A549 treated with ZK216348 at 1 μM for 4 hours (cell line): ENCODE data around the gene ABHD4. TPM values are rescaled to one million over a fixed set of nuclear protein-coding genes. Genes with fewer than 3 reads are reported as not detected.

Experiments
- total RNA-seq: library from RNA; stranded (reverse); fragments of 200-300 nt; extraction: Qiagen RNA extraction; gene quantifications from 5 replicates; pipeline ENCODE4 v1.2.3, GENCODE V29; 2022; ENCODE audit warnings: low read depth

ABHD4 gene, protein sequence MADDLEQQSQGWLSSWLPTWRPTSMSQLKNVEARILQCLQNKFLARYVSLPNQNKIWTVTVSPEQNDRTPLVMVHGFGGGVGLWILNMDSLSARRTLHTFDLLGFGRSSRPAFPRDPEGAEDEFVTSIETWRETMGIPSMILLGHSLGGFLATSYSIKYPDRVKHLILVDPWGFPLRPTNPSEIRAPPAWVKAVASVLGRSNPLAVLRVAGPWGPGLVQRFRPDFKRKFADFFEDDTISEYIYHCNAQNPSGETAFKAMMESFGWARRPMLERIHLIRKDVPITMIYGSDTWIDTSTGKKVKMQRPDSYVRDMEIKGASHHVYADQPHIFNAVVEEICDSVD
- 48.1 to 56.1 TPM (median 52.9 TPM) in 5 replicates for total RNA-seq

DNA sequence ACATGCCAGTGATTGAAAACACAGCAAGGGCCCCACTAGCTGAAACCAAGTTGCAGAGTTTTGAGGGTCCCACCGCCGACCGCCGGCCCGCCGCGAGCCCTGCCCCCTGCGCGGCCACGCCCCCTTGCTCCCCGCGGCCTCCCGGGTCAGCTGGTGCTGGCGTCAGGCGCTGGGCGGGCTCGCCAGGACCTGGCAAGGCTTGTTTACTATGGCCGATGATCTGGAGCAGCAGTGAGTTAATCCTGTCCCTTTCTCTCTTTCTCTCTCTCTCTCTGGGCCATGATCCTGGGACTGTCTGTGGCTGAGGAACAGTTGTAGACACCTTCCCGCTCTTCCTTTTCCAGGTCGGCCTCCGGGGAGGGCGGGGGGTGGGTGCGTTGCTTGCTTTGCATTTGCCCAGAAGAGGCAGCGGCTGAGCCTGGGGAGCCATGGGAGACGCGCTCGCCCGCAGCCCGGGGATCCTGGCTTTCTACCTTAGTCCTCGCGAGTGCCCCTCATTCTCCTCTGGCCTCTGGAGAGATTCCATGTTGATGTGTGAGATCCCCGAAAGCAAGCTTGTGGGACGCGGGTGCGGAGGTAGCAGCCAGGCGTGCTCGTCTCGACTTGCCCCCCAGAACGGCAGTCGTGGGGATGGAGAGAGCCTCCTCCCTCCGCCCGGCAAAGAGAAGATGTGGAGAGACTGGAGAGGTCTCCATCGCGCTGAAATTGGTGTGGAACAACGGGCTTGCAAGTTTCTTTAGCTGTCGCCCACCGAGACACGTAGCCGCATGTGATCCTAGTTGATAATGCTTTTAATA, at the start of gene ABHD4:
TSS of gene ABHD4 (plus strand) at position 202 of the 797 bp plus-strand sequence. CDS start at position 209, 7 bp downstream.

DNA sequence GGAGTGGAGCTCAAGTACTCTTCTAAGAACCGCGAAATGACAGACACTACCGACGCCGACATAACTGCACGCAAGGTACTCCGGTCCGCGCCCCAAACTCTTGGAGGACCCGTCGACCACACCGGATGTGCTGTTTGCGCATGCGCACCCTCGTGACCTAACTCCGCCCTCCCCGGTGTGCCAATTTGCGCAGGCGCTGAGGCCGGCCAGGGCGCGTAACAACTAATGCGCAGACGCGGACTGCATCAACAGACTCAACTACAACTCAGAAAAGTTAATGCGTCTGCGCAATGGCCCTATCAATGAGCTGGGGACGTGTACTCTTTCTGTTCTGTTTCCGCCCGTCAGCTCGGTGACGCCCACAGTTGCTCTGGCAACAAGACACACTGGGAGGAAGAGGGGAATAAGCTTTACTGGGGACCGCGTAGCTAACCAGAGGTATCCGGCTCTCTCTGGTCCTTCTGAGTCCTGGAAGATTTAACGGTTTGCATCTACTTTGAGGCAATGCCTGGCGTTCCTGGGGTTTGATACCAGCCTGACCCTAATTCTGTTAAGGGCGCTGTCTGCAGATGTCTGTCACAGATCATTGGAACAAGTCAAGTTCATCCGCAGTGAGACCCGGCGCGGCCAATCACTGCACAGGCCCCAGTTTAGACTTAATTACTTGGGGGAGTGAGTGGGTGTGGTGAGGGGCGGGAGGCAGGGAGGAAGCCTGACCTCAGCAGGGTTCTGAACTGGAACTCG, 8.8 kb upstream of the ABHD4 start, which contains the start of gene DAD1:
TSS of gene DAD1 (minus strand) at position 129 of the 744 bp plus-strand sequence. CDS start at position 62, 67 bp downstream.

DNA sequence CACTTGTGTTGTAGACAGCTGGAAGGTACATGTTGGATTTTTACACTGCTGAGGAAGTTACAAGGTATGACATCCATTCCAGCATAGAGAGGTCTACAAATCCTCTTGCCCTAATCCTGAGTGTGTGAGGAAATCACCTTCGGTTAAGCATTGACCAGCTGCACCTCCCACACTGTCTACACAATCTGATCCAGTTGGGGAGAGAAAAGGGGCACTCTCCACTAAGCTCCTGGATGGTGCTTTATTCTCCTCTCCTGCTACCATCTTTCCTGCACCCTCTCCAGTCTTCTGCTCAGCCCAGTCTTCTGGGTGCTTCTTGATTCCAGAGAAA, 46.2 kb downstream of the ABHD4 start, which contains the start of gene OR6J1:
TSS of gene OR6J1 (minus strand) at position 48 of the 331 bp plus-strand sequence. CDS start 9,541 bp downstream, outside the sequence.

Other genes starting within 250 kb of the ABHD4 start
- 322 to 363 TPM (median 351 TPM) in 5 replicates for gene DAD1, start 9.1 kb upstream of the ABHD4 start, total RNA-seq
- not detected in 5 replicates for gene OR6J1, start 46.1 kb downstream of the ABHD4 start, total RNA-seq
- 137 to 162 TPM (median 156 TPM) in 5 replicates for gene OXA1L, start 168.4 kb downstream of the ABHD4 start, total RNA-seq
- 16.5 to 21.7 TPM (median 19.0 TPM) in 5 replicates for gene SLC7A7, start 217.1 kb downstream of the ABHD4 start, total RNA-seq
- 143 to 223 TPM (median 180 TPM) in 5 replicates for gene MRPL52, start 231.6 kb downstream of the ABHD4 start, total RNA-seq
- 0.55 to 0.92 TPM (median 0.87 TPM) in 5 replicates for gene MMP14, start 238.3 kb downstream of the ABHD4 start, total RNA-seq